ENCODE results near the gene GRIN3B. TPM values are rescaled to one million over a fixed set of nuclear protein-coding genes. Genes with fewer than 3 reads are reported as not detected.

The GRIN3B gene
- total and polyA plus RNA-seq, 9 of the 15 experiments (the other 6 are each of a cell fraction or from before 2014, with no cell fraction given), result 0.06 to 0.95 (median 0.19) TPM; not detected in 6

- no peak for TF ChIP-seq AFF1 (IDR thresholded peaks at IDR 0.05; ENCODE audit: low read depth in 1 of 2, partially characterized antibody in 2 of 2)
- no peak for TF ChIP-seq FOXM1 (IDR thresholded peaks at IDR 0.05; ENCODE audit: low read depth)
- TF ChIP-seq FOXM1 (CRISPR knock-in tag; IDR thresholded peaks at IDR 0.05; ENCODE audit: low read depth), result no peak
- TF ChIP-seq POLR2AphosphoS2 (IDR thresholded peaks at IDR 0.05; ENCODE audit: low read length), result no peak
- TF ChIP-seq HSF4 (CRISPR knock-in tag; IDR thresholded peaks at IDR 0.05; ENCODE audit: borderline replicate concordance), result no peak
- TF ChIP-seq ZFP36 (IDR thresholded peaks at IDR 0.05; ENCODE audit: low read depth, low read length, partially characterized antibody), result no peak
- TF ChIP-seq E2F5 (CRISPR knock-in tag; IDR thresholded peaks at IDR 0.05), result no peak
- no peak for TF ChIP-seq HEY1 (CRISPR knock-in tag; IDR thresholded peaks at IDR 0.05; ENCODE audit: borderline replicate concordance)
- no peak for TF ChIP-seq HBP1 (CRISPR knock-in tag; IDR thresholded peaks at IDR 0.05)
- no peak for TF ChIP-seq ZNF668 (CRISPR knock-in tag; IDR thresholded peaks at IDR 0.05)
- no peak for TF ChIP-seq PRPF4 (IDR thresholded peaks at IDR 0.05; ENCODE audit: insufficient read depth, low read depth, low read length, poor library complexity, severe bottlenecking)
- no peak for TF ChIP-seq NCOA1 (IDR thresholded peaks at IDR 0.05; ENCODE audit: low read depth)
- TF ChIP-seq TAF1 (IDR thresholded peaks at IDR 0.05; ENCODE audit: control insufficient read depth, extremely low read depth, insufficient read depth, low read length, severe bottlenecking), result no peak
- TF ChIP-seq EP400 (IDR thresholded peaks at IDR 0.05), result no peak
- TF ChIP-seq STAT5A (IDR thresholded peaks at IDR 0.05; ENCODE audit: borderline replicate concordance, low read length), result no peak
- TF ChIP-seq RBM22 (IDR thresholded peaks at IDR 0.05; ENCODE audit: low read depth, low read length, poor library complexity, severe bottlenecking), result peak; percentile 51
- no peak for TF ChIP-seq ZNF134 (CRISPR knock-in tag; conservative IDR thresholded peaks at IDR 0.05)
- TF ChIP-seq CBX8 (IDR thresholded peaks at IDR 0.05; ENCODE audit: borderline replicate concordance, extremely low read depth, low read depth, low read length, poor library complexity, severe bottlenecking), result no peak
- no peak for TF ChIP-seq NONO (IDR thresholded peaks at IDR 0.05; ENCODE audit: low read depth in 2 of 2, low read length in 1 of 2)
- no peak for TF ChIP-seq ZNF75A (CRISPR knock-in tag; IDR thresholded peaks at IDR 0.05)
- no peak for TF ChIP-seq MITF (IDR thresholded peaks at IDR 0.05)
- TF ChIP-seq MTA1 (IDR thresholded peaks at IDR 0.05; ENCODE audit: borderline replicate concordance), result 0 out of 2 replicates have a peak, but pooled peaks have one; percentile 39
These were observed 29.5 kb upstream of the GRIN3B start (continued) for GRCh38 chr19:970695-971094.

Measured in K562 (cell line).